Astrocyte (in vitro differentiated cells and primary cell): Measurements from ENCODE around the gene TENM3. TPM values are rescaled to one million over a fixed set of nuclear protein-coding genes. Genes with fewer than 3 reads are reported as not detected.

ENCODE experiments used
- DNase-seq: peaks from one replicate; pipeline ENCODE4 v3.0.0-alpha.2; 2010; ENCODE audit warnings: low read depth
- FAIRE-seq: peaks from 2 replicates; lab custom pipeline; 2011; peaks lifted over from hg19 to GRCh38; lab: Jason Lieb, UNC
- H2AFZ ChIP-seq: 2 replicates; pipeline ENCODE4 v1.6.0; 2012; ENCODE audit warnings: low read depth, low read length, inconsistent platforms
- H3K27ac ChIP-seq: 2 replicates; pipeline ENCODE4 v1.5.1; 2011; ENCODE audit warnings: low read depth, low read length, inconsistent platforms
- H3K27me3 ChIP-seq: 2 replicates; pipeline ENCODE4 v1.6.0; 2011; ENCODE audit warnings: low read length, inconsistent platforms; ENCODE audit not compliant: insufficient read depth
- H3K36me3 ChIP-seq: 2 replicates; pipeline ENCODE4 v1.5.1; 2011; ENCODE audit warnings: low read length, inconsistent platforms; ENCODE audit not compliant: insufficient read depth
- H3K4me1 ChIP-seq: 2 replicates; pipeline ENCODE4 v1.5.1; 2011; ENCODE audit warnings: low read length, inconsistent platforms; ENCODE audit not compliant: insufficient read depth
- H3K4me2 ChIP-seq: 2 replicates; pipeline ENCODE4 v1.6.0; 2012; ENCODE audit warnings: low read length, inconsistent platforms
- H3K4me3 ChIP-seq: 2 replicates; pipeline ENCODE4 v1.5.1; 2011; ENCODE audit warnings: low read depth, mild to moderate bottlenecking, low read length, inconsistent platforms; ENCODE audit not compliant: insufficient read depth
- H3K79me2 ChIP-seq: 2 replicates; pipeline ENCODE4 v1.6.0; 2012; ENCODE audit warnings: mild to moderate bottlenecking, low read length, inconsistent platforms; ENCODE audit not compliant: insufficient read depth
- H3K9ac ChIP-seq: 2 replicates; pipeline ENCODE4 v1.6.0; 2012; ENCODE audit warnings: mild to moderate bottlenecking, low read length, inconsistent platforms
- H3K9me3 ChIP-seq: 2 replicates; pipeline ENCODE4 v1.5.1; 2012; ENCODE audit warnings: low read depth, mild to moderate bottlenecking, low read length, inconsistent platforms; ENCODE audit not compliant: insufficient read depth
- H4K20me1 ChIP-seq: 2 replicates; pipeline ENCODE4 v1.6.0; 2012; ENCODE audit warnings: low read length, inconsistent platforms; ENCODE audit not compliant: insufficient read depth
- H3K27ac Mint-ChIP-seq: one replicate; pipeline ENCODE4 v1.8.0; 2021; ENCODE audit warnings: mild to moderate bottlenecking, mixed read lengths; ENCODE audit not compliant: unreplicated experiment
- H3K27me3 Mint-ChIP-seq: one replicate; pipeline ENCODE4 v1.8.0; 2021; ENCODE audit warnings: low read depth, mixed read lengths; ENCODE audit not compliant: unreplicated experiment
- H3K36me3 Mint-ChIP-seq: one replicate; pipeline ENCODE4 v1.8.0; 2021; ENCODE audit warnings: low read depth, mixed read lengths; ENCODE audit not compliant: unreplicated experiment
- H3K4me1 Mint-ChIP-seq: one replicate; pipeline ENCODE4 v1.8.0; 2021; ENCODE audit warnings: low read depth, mixed read lengths; ENCODE audit not compliant: unreplicated experiment
- H3K4me3 Mint-ChIP-seq: one replicate; pipeline ENCODE4 v1.8.0; 2021; ENCODE audit warnings: mild to moderate bottlenecking, moderate library complexity, mixed read lengths; ENCODE audit not compliant: unreplicated experiment
- H3K9me3 Mint-ChIP-seq: one replicate; pipeline ENCODE4 v1.8.0; 2021; ENCODE audit warnings: mild to moderate bottlenecking, mixed read lengths; ENCODE audit not compliant: unreplicated experiment
- EZH2 ChIP-seq: IDR thresholded peaks from 2 replicates; pipeline ENCODE4 v1.6.1; 2012; ENCODE audit warnings: mild to moderate bottlenecking, low read length, inconsistent platforms; ENCODE audit not compliant: insufficient read depth
- total RNA-seq: library from RNA; stranded (reverse); gene quantifications from 2 replicates; pipeline ENCODE4 v1.2.1, GENCODE V29; 2021
- TF ChIP-seq, protein P1 (sequence below): IDR thresholded peaks from 2 replicates; pipeline ENCODE4 v1.5.1; 2011; ENCODE audit warnings: low read depth, mild to moderate bottlenecking, inconsistent platforms, low read length, moderate library complexity; ENCODE audit not compliant: insufficient read depth

The TENM3 gene
- total RNA-seq, 1 donor from 2014 or later, result 127 TPM

DNA sequence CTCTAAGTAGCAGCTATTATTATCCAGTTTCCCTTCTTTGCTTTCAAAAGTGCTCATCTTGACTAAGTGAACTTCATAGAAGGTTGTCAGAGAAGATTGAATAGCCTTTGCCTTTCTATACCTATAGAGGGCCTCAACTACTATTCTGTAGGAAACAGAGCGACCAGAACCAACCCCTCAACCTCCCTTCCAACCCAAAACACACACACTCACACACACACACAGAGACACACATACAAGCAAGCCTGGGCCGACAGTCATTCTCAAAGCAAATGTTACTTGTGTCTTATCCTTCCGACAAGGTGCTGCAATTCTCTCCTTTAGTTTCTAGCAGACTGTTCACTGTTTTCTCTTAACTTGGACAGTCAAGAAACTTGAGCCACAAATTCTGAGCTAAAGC lies 472.3 kb downstream of the TENM3 start:
- Histone ChIP-seq H3K9me3 (no peaks in the 10 kb centered on the region), H3K4me3 (no peak overlapping the region), H3K36me3 (peaks cover 7% of the 10 kb centered on the region), H3K27ac (no peak overlapping the region), H3K9ac (no peak overlapping the region), H2AFZ (no peak overlapping the region), H4K20me1 (no peaks in the 10 kb centered on the region), H3K27me3 (no peaks in the 10 kb centered on the region), H3K4me1 (no peaks in the 10 kb centered on the region), H3K79me2 (no peaks in the 10 kb centered on the region), H3K4me2 (no peak overlapping the region)
- H3K4me3 Mint-ChIP-seq, result no peak overlapping the region
- H3K36me3 Mint-ChIP-seq, result peaks cover 17% of the 10 kb centered on the region
- TF ChIP-seq EZH2, result no peak
- TF ChIP-seq, protein P1, sequence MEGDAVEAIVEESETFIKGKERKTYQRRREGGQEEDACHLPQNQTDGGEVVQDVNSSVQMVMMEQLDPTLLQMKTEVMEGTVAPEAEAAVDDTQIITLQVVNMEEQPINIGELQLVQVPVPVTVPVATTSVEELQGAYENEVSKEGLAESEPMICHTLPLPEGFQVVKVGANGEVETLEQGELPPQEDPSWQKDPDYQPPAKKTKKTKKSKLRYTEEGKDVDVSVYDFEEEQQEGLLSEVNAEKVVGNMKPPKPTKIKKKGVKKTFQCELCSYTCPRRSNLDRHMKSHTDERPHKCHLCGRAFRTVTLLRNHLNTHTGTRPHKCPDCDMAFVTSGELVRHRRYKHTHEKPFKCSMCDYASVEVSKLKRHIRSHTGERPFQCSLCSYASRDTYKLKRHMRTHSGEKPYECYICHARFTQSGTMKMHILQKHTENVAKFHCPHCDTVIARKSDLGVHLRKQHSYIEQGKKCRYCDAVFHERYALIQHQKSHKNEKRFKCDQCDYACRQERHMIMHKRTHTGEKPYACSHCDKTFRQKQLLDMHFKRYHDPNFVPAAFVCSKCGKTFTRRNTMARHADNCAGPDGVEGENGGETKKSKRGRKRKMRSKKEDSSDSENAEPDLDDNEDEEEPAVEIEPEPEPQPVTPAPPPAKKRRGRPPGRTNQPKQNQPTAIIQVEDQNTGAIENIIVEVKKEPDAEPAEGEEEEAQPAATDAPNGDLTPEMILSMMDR, result no peak
- H3K9me3 Mint-ChIP-seq, result no peaks in the 10 kb centered on the region
- H3K27ac Mint-ChIP-seq, result no peak overlapping the region
- no peaks in the 10 kb centered on the region for H3K27me3 Mint-ChIP-seq
- DNase-seq (no peak), FAIRE-seq (no peak)
- H3K4me1 Mint-ChIP-seq, result peaks cover 5% of the 10 kb centered on the region

DNA sequence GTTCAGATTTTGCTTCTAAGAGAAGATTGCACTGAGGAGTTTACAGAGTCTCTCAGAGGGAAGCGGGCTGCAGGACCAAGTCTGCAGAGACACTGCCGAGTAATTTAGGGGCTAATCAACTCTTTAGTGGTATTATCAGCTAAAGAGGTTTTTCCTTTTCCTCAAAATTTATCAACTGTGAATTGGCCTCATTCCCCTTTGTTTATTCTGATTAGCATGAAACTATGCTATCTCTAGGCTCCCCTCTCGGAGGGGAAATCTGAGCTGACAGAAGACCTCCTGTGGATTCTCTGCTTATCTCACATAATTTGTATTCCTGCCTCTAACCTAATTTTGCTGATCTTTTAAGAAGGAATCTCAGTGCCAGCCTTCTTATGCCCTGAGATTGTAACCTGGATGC lies 473.0 kb downstream of the TENM3 start:
- Histone ChIP-seq H3K4me1 (no peaks in the 10 kb centered on the region), H3K4me2 (no peak overlapping the region), H3K27me3 (no peaks in the 10 kb centered on the region), H3K36me3 (peaks cover 7% of the 10 kb centered on the region), H4K20me1 (no peaks in the 10 kb centered on the region), H3K4me3 (no peak overlapping the region), H3K9ac (no peak overlapping the region), H2AFZ (no peak overlapping the region), H3K27ac (no peak overlapping the region), H3K79me2 (no peaks in the 10 kb centered on the region), H3K9me3 (no peaks in the 10 kb centered on the region)
- Mint-ChIP-seq H3K27ac (no peak overlapping the region), H3K36me3 (peaks cover 17% of the 10 kb centered on the region), H3K27me3 (no peaks in the 10 kb centered on the region), H3K4me1 (peaks cover 1% of the 10 kb centered on the region), H3K9me3 (no peaks in the 10 kb centered on the region), H3K4me3 (no peak overlapping the region)
- FAIRE-seq (no peak), DNase-seq (no peak)
- TF ChIP-seq, protein P1, result no peak
- no peak for TF ChIP-seq EZH2

DNA sequence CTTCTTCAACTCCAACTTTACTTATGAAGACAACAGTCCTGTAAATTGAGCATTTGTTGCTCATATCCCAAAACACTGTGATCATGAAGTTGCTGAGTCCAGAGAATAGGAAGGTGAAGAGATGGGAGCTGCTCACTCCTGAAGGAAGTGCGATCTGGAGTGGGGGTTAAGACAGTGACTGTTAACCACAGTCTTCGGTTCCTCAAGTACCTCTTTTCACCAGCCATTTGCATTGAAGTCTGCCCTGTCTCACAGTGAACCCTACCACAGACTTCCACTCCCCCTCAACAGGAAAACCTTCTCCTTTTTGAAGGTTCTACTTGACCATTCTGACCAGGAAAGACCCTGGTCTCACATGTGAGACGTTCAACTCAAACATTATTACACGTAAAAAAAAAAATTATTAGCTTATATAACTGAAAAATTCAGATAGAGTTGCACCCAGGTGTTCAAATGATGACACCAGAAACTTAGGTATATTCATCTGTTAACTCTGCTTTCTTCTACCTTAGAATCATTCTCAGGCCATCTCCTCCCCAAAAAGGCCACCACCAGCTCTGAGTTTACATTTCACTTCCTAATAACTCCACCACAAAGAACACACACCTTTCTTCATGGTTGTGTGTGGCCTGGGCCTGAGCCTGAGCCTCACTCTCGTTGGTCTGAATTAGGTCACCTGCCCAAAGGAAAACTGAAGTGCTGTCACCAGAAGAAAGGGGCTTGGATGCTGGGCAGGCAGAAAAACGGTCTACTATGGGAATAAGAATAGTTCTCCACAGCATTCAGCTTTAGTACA lies 474.8 kb downstream of the TENM3 start:
- Mint-ChIP-seq H3K4me1 (no peaks in the 10 kb centered on the region), H3K27ac (no peak overlapping the region), H3K27me3 (no peaks in the 10 kb centered on the region), H3K4me3 (no peak overlapping the region), H3K9me3 (no peaks in the 10 kb centered on the region), H3K36me3 (peaks cover 17% of the 10 kb centered on the region)
- Histone ChIP-seq H3K36me3 (peaks cover 7% of the 10 kb centered on the region), H3K4me2 (no peak overlapping the region), H2AFZ (no peak overlapping the region), H3K79me2 (no peaks in the 10 kb centered on the region), H3K27me3 (no peaks in the 10 kb centered on the region), H3K4me1 (no peaks in the 10 kb centered on the region), H3K9ac (no peak overlapping the region), H3K9me3 (no peaks in the 10 kb centered on the region), H3K27ac (no peak overlapping the region), H4K20me1 (no peaks in the 10 kb centered on the region), H3K4me3 (no peak overlapping the region)
- TF ChIP-seq, protein P1, result no peak
- no peak for TF ChIP-seq EZH2
- DNase-seq (no peak), FAIRE-seq (no peak)
